Measurements from ENCODE around the gene HS1BP3.

The HS1BP3 gene

GRCh38 chr2:20621366-20622295 is 29.3 kb downstream of the HS1BP3 start:
- ATAC-seq (ENCODE audit: insufficient read depth, low read depth) = no peak
- Histone ChIP-seq H3K4me2 (ENCODE audit: insufficient read depth, low read length) (no peak overlapping the region), H4K20me1 (ENCODE audit: insufficient read depth, low read length) (no peaks in the 10 kb centered on the region; the same call in 1 of the 2 replicates), H3K27me3 (ENCODE audit: insufficient read depth, low read length, poor library complexity) (no peaks in the 10 kb centered on the region), H3K36me3 (ENCODE audit: insufficient read depth, low read length) (peaks cover 21% of the 10 kb centered on the region), H3K4me1 (ENCODE audit: insufficient read depth, low read length) (no peaks in the 10 kb centered on the region), H3K9ac (ENCODE audit: low read depth, low read length) (no peak overlapping the region), H3K9me3 (ENCODE audit: insufficient read depth, low read length, severe bottlenecking) (no peaks in the 10 kb centered on the region), H2AFZ (ENCODE audit: low read depth, low read length) (no peak overlapping the region), H3K79me2 (ENCODE audit: insufficient read depth, low read length) (no peaks in the 10 kb centered on the region), H3K4me3 (ENCODE audit: low read depth in 1 of 2, low read length in 2 of 2) (no peak overlapping the region), H3K27ac (ENCODE audit: low read length) (no peak overlapping the region)
- DNase-seq = no peak
- TF ChIP-seq CTCF (IDR thresholded peaks at IDR 0.05; ENCODE audit: borderline replicate concordance, extremely low read depth, low read length, poor library complexity, severe bottlenecking) (no peak), EZH2 (IDR thresholded peaks at IDR 0.05; ENCODE audit: borderline replicate concordance, low read depth, low read length, severe bottlenecking) (no peak)

- H3K36me3 ChIP-seq (ENCODE audit: insufficient read depth, low read length) = peaks cover 21% of the 10 kb centered on the region
- H3K9me3 ChIP-seq (ENCODE audit: insufficient read depth, low read length, severe bottlenecking) = no peaks in the 10 kb centered on the region
- H3K79me2 ChIP-seq (ENCODE audit: insufficient read depth, low read length) = no peaks in the 10 kb centered on the region
- no peak overlapping the region for H3K4me3 ChIP-seq (ENCODE audit: low read depth in 1 of 2, low read length in 2 of 2)
- TF ChIP-seq CTCF (IDR thresholded peaks at IDR 0.05; ENCODE audit: borderline replicate concordance, extremely low read depth, low read length, poor library complexity, severe bottlenecking) (no peak), EZH2 (IDR thresholded peaks at IDR 0.05; ENCODE audit: borderline replicate concordance, low read depth, low read length, severe bottlenecking) (no peak)
- no peak overlapping the region for H3K9ac ChIP-seq (ENCODE audit: low read depth, low read length)
- ATAC-seq (ENCODE audit: insufficient read depth, low read depth) = no peak
- H3K27me3 ChIP-seq (ENCODE audit: insufficient read depth, low read length, poor library complexity) = no peaks in the 10 kb centered on the region
- no peak for DNase-seq
- H2AFZ ChIP-seq (ENCODE audit: low read depth, low read length) = no peak overlapping the region
- H4K20me1 ChIP-seq (ENCODE audit: insufficient read depth, low read length) = no peaks in the 10 kb centered on the region
- no peak overlapping the region for H3K27ac ChIP-seq (ENCODE audit: low read length)
- no peaks in the 10 kb centered on the region for H3K4me1 ChIP-seq (ENCODE audit: insufficient read depth, low read length)
- H3K4me2 ChIP-seq (ENCODE audit: insufficient read depth, low read length) = no peak overlapping the region
Measured at GRCh38 chr2:20620696-20621365, 30.1 kb downstream of the HS1BP3 start.

GRCh38 chr2:20620271-20620681 is 30.6 kb downstream of the HS1BP3 start:
- ATAC-seq (ENCODE audit: insufficient read depth, low read depth) (no peak), DNase-seq (no peak)
- Histone ChIP-seq H3K27me3 (ENCODE audit: insufficient read depth, low read length, poor library complexity) (no peaks in the 10 kb centered on the region), H3K9me3 (ENCODE audit: insufficient read depth, low read length, severe bottlenecking) (no peaks in the 10 kb centered on the region), H3K4me3 (ENCODE audit: low read depth in 1 of 2, low read length in 2 of 2) (no peak overlapping the region), H3K36me3 (ENCODE audit: insufficient read depth, low read length) (peaks cover 21% of the 10 kb centered on the region), H3K4me1 (ENCODE audit: insufficient read depth, low read length) (no peaks in the 10 kb centered on the region), H3K79me2 (ENCODE audit: insufficient read depth, low read length) (no peaks in the 10 kb centered on the region), H3K9ac (ENCODE audit: low read depth, low read length) (no peak overlapping the region), H3K27ac (ENCODE audit: low read length) (no peak overlapping the region), H3K4me2 (ENCODE audit: insufficient read depth, low read length) (no peak overlapping the region), H4K20me1 (ENCODE audit: insufficient read depth, low read length) (no peaks in the 10 kb centered on the region), H2AFZ (ENCODE audit: low read depth, low read length) (no peak overlapping the region)
- TF ChIP-seq EZH2 (IDR thresholded peaks at IDR 0.05; ENCODE audit: borderline replicate concordance, low read depth, low read length, severe bottlenecking) (no peak), CTCF (IDR thresholded peaks at IDR 0.05; ENCODE audit: borderline replicate concordance, extremely low read depth, low read length, poor library complexity, severe bottlenecking) (no peak)

All from DND-41 (cell line).